Subcutaneous adipose tissue (tissue), 4 donors: ENCODE data around the gene OR2A42. TPM values are rescaled to one million over a fixed set of nuclear protein-coding genes. Genes with fewer than 3 reads are reported as not detected.

Source experiments
- total RNA-seq, 4 donors: library from RNA; depleted of rRNA; stranded (reverse); fragments of >200 nt; gene quantifications; one replicate each; pipeline ENCODE4 v1.1.0, GENCODE V29; 2016

Gene OR2A42
- total RNA-seq, 4 donors from 2014 or later: 0.19 to 0.44 TPM; not detected in 2

Other genes starting within 250 kb of the OR2A42 start
- not detected for gene OR6B1, start 239.3 kb downstream of the OR2A42 start, total RNA-seq
- gene OR2A5, start 190.7 kb downstream of the OR2A42 start, total RNA-seq: not detected
- gene OR2A25, start 169.8 kb downstream of the OR2A42 start, total RNA-seq: not detected
- gene OR2A12, start 153.3 kb downstream of the OR2A42 start, total RNA-seq: not detected
- not detected for gene OR2A2, start 130.0 kb downstream of the OR2A42 start, total RNA-seq
- not detected for gene OR2A14, start 116.4 kb downstream of the OR2A42 start, total RNA-seq
- gene CTAGE4, start 56.1 kb downstream of the OR2A42 start, total RNA-seq: 1 to 10 TPM in 3 of 4 donors, under 1 TPM in 1; 0.75 to 2.3 (median 1.6) TPM
- 1 to 10 TPM; 2.8 to 4.9 (median 4.3) TPM for gene ARHGEF35, start 43.8 kb downstream of the OR2A42 start, total RNA-seq
- gene OR2A7, start 25.2 kb upstream of the OR2A42 start, total RNA-seq: 1 to 10 TPM; 2.4 to 4.9 (median 3.7) TPM
- under 1 TPM; 0.49 to 0.88 (median 0.72) TPM for gene CTAGE8, start 29.7 kb upstream of the OR2A42 start, total RNA-seq
- gene OR2A1, start 72.8 kb upstream of the OR2A42 start, total RNA-seq: under 1 TPM in 3 of 4 donors, not detected in 1; 0.34 to 0.66 (median 0.65) TPM
- gene ARHGEF5, start 115.8 kb upstream of the OR2A42 start, total RNA-seq: 1 to 10 TPM; 3.9 to 6.8 (median 6.8) TPM
- not detected for gene NOBOX, start 164.1 kb upstream of the OR2A42 start, total RNA-seq